Mucosa of descending colon (tissue), 3 donors: ENCODE data around the gene IER5L. TPM values are rescaled to one million over a fixed set of nuclear protein-coding genes. Genes with fewer than 3 reads are reported as not detected.

Experiments used
- ATAC-seq: fragments of 200-7000 bp; cut with Tn5 transposase; one replicate; pipeline ENCODE4 v1.9.1; 2020; ENCODE audit warnings: mild to moderate bottlenecking, moderate library complexity
- DNase-seq, 3 donors: peaks; one replicate each; pipeline ENCODE4 v3.0.0-alpha.2; 2020
- H3K36me3 ChIP-seq: fragments of 200-600 bp; one replicate; pipeline ENCODE4 v1.8.0; 2021; ENCODE audit warnings: low read depth, mild to moderate bottlenecking
- H3K4me1 ChIP-seq: fragments of 200-600 bp; one replicate; pipeline ENCODE4 v1.8.0; 2021; ENCODE audit warnings: low read depth, mild to moderate bottlenecking
- H3K4me3 ChIP-seq: fragments of 200-600 bp; one replicate; pipeline ENCODE4 v1.8.0; 2021; ENCODE audit warnings: mild to moderate bottlenecking
- H3K9me3 ChIP-seq: fragments of 200-600 bp; one replicate; pipeline ENCODE4 v1.8.0; 2021; ENCODE audit warnings: mild to moderate bottlenecking
- CTCF ChIP-seq: fragments of 200-600 bp; IDR thresholded peaks from one replicate; pipeline ENCODE4 v1.8.0; 2022; ENCODE audit warnings: antibody characterized with exemption, mild to moderate bottlenecking
- intact Hi-C, 2 donors: fragments of 100-400 bp; cut with DNase I in 1 of 2; cut with micrococcal nuclease in 1 of 2; formaldehyde crosslinking; loops; one replicate each; pipeline versions ENCODE4 v1.11.0 to v1.11.1; 2022; cut with DNase I, micrococcal nuclease
- total RNA-seq, 3 donors: library from RNA; stranded (reverse); fragmentation: NEBNext Ultra II Directional in 2 of 3; extraction: Animal tissue kit (Norgen Biotek cat#: 25700) in 2 of 3; gene quantifications; one replicate each; pipeline versions ENCODE4 v1.2.1 to v1.2.4, GENCODE V29; 2021 to 2023
- donor health status: DM: no; HTN: no; CAD: no; lungs with moderate emphysema.
- donor health status: DM: no; HTN: no; CAD: no.
- donor health status: DM: no; HTN: yes; CAD: no.

Gene IER5L
- total RNA-seq, 3 donors from 2014 or later = 5.8 to 8.2 (median 8.0) TPM

- Histone ChIP-seq H3K36me3 (no peaks in the 10 kb centered on the region), H3K4me3 (no peak overlapping the region), H3K4me1 (peaks cover 28% of the 10 kb centered on the region), H3K9me3 (no peaks in the 10 kb centered on the region)
- intact Hi-C loops = loop anchor here in 1 of 2 donors (5.0 to 10.0 kb wide), 2 partner anchors 309 to 437 kb away; no protein-coding TSS in a partner anchor
- TF ChIP-seq CTCF = no peak
- ATAC-seq (no peak), DNase-seq (no peak)
These were observed 2.6 kb downstream of the IER5L start for GRCh38 chr9:129175515-129175824.

GRCh38 chr9:129174724-129175514 is 3.1 kb downstream of the IER5L start:
- Histone ChIP-seq H3K36me3 (no peaks in the 10 kb centered on the region), H3K4me3 (peak overlapping the region; percentile 61), H3K4me1 (peaks cover 24% of the 10 kb centered on the region), H3K9me3 (no peaks in the 10 kb centered on the region)
- ATAC-seq (peak; percentile 44), DNase-seq (peak; percentile 80 to 85 (median 85))
- intact Hi-C loops = loop anchor here in 1 of 2 donors (5.0 to 10.0 kb wide), 2 partner anchors 310 to 437 kb away; no protein-coding TSS in a partner anchor
- TF ChIP-seq CTCF = no peak

- TF ChIP-seq CTCF = peak; percentile 99
- intact Hi-C loops = loop anchor here in 1 of 2 donors (10.0 kb wide), 1 partner anchor 311 kb away; no protein-coding TSS in a partner anchor
These were observed 3.8 kb downstream of the IER5L start for GRCh38 chr9:129174102-129174723.

GRCh38 chr9:129173296-129174101 is 4.6 kb downstream of the IER5L start:
- intact Hi-C loops = loop anchor here in 1 of 2 donors (10.0 kb wide), 1 partner anchor 311 kb away; no protein-coding TSS in a partner anchor
- Histone ChIP-seq H3K9me3 (no peaks in the 10 kb centered on the region), H3K4me3 (no peak overlapping the region), H3K36me3 (no peaks in the 10 kb centered on the region), H3K4me1 (peaks cover 16% of the 10 kb centered on the region)
- TF ChIP-seq CTCF = no peak
- no peak for ATAC-seq
- DNase-seq = no peak

More at GRCh38 chr9:129174102-129174723, 3.8 kb downstream of the IER5L start:
- peak; percentile 57 for ATAC-seq
- Histone ChIP-seq H3K36me3 (no peaks in the 10 kb centered on the region), H3K4me1 (peaks cover 18% of the 10 kb centered on the region), H3K9me3 (no peaks in the 10 kb centered on the region), H3K4me3 (peak overlapping the region; percentile 61)
- DNase-seq = peak; percentile 91 to 95 (median 95)

- DNase-seq = no peak
- H3K9me3 ChIP-seq = no peaks in the 10 kb centered on the region
- peaks cover 18% of the 10 kb centered on the region for H3K4me1 ChIP-seq
- ATAC-seq = no peak
- TF ChIP-seq CTCF = no peak
- intact Hi-C loops = loop anchor here in 1 of 2 donors (10.0 kb wide), 1 partner anchor 312 kb away; no protein-coding TSS in a partner anchor
- H3K36me3 ChIP-seq = no peaks in the 10 kb centered on the region
- H3K4me3 ChIP-seq = no peak overlapping the region
These were observed 5.2 kb downstream of the IER5L start for GRCh38 chr9:129172816-129173215.
